Measurements from ENCODE around the gene CNTNAP4.

- TF ChIP-seq CTCF (IDR thresholded peaks at IDR 0.05; ENCODE audit: borderline replicate concordance, extremely low read depth, low read length, poor library complexity, severe bottlenecking), result no peak
- no peak for TF ChIP-seq EZH2 (IDR thresholded peaks at IDR 0.05; ENCODE audit: borderline replicate concordance, low read depth, low read length, severe bottlenecking)
These were observed 3.4 kb downstream of the CNTNAP4 start for GRCh38 chr16:76280421-76281215.

Measured in DND-41 (cell line).